SK-N-SH treated with all-trans-retinoic acid at 6 μM for 48 hours (cell line): ENCODE data around the gene WDR36.

ENCODE experiments used
- ATAC-seq: fragments of 200-7000 bp; cut with Tn5 transposase; 3 replicates; pipeline ENCODE4 v1.9.1; 2020; ENCODE audit warnings: mild to moderate bottlenecking, moderate library complexity
- ARNTL ChIP-seq: fragments of 450-650 bp; formaldehyde crosslinking; IDR thresholded peaks from 2 replicates; pipeline ENCODE4 v1.5.0; 2020; ENCODE audit warnings: low read depth, mild to moderate bottlenecking, moderate library complexity, borderline replicate concordance
- BACH2 ChIP-seq: fragments of 250-450 bp; sonication (Bioruptor Pico); IDR thresholded peaks from 2 replicates; pipeline ENCODE4 v1.9.0; 2021; ENCODE audit warnings: mild to moderate bottlenecking, borderline replicate concordance
- CREB5 ChIP-seq: fragments of 250-450 bp; sonication (Bioruptor Pico); IDR thresholded peaks from 2 replicates; pipeline ENCODE4 v1.5.1; 2020; ENCODE audit warnings: low read depth, mild to moderate bottlenecking, moderate library complexity
- CSDC2 ChIP-seq: fragments of 250-450 bp; sonication (Bioruptor Pico); IDR thresholded peaks from 2 replicates; pipeline ENCODE4 v1.5.0; 2020; ENCODE audit warnings: mild to moderate bottlenecking, moderate library complexity
- CSRNP3 ChIP-seq: fragments of 250-450 bp; sonication (Bioruptor Pico); IDR thresholded peaks from 2 replicates; pipeline ENCODE4 v1.5.1; 2021; ENCODE audit warnings: mild to moderate bottlenecking, moderate library complexity
- ESRRG ChIP-seq: fragments of 250-450 bp; sonication (Bioruptor Pico); IDR thresholded peaks from 2 replicates; pipeline ENCODE4 v1.6.1; 2021; ENCODE audit warnings: mild to moderate bottlenecking
- GLIS3 ChIP-seq: fragments of 250-450 bp; sonication (Bioruptor Pico); IDR thresholded peaks from 2 replicates; pipeline ENCODE4 v1.5.0; 2020; ENCODE audit warnings: mild to moderate bottlenecking, moderate library complexity
- ISL1 ChIP-seq: fragments of 250-450 bp; sonication (Bioruptor Pico); IDR thresholded peaks from 2 replicates; pipeline ENCODE4 v2.1.2; 2022; ENCODE audit warnings: mild to moderate bottlenecking, moderate library complexity
- OSR1 ChIP-seq: fragments of 250-450 bp; sonication (Bioruptor Pico); IDR thresholded peaks from 2 replicates; pipeline ENCODE4 v1.8.0; 2022; ENCODE audit warnings: moderate library complexity, mild to moderate bottlenecking, inconsistent platforms
- PATZ1 ChIP-seq: fragments of 250-450 bp; sonication (Bioruptor Pico); IDR thresholded peaks from 2 replicates; pipeline ENCODE4 v1.8.0; 2020; ENCODE audit warnings: mild to moderate bottlenecking, moderate library complexity, borderline replicate concordance
- POU6F1 ChIP-seq: fragments of 250-450 bp; sonication (Bioruptor Pico); IDR thresholded peaks from 2 replicates; pipeline ENCODE4 v1.8.0; 2021; ENCODE audit warnings: low read depth, mild to moderate bottlenecking, moderate library complexity, borderline replicate concordance
- PPARA ChIP-seq: fragments of 250-450 bp; sonication (Bioruptor Pico); IDR thresholded peaks from 2 replicates; pipeline ENCODE4 v1.5.0; 2020; ENCODE audit warnings: mild to moderate bottlenecking, borderline replicate concordance
- RARB ChIP-seq: fragments of 250-450 bp; sonication (Bioruptor Pico); IDR thresholded peaks from 2 replicates; pipeline ENCODE4 v1.8.0; 2021; ENCODE audit warnings: mild to moderate bottlenecking, moderate library complexity
- TCF4 ChIP-seq: fragments of 250-450 bp; sonication (Bioruptor Pico); IDR thresholded peaks from 2 replicates; pipeline ENCODE4 v1.8.0; 2021; ENCODE audit warnings: mild to moderate bottlenecking, moderate library complexity, borderline replicate concordance
- TOX ChIP-seq: fragments of 250-450 bp; sonication (Bioruptor Pico); IDR thresholded peaks from 2 replicates; pipeline ENCODE4 v1.8.0; 2021; ENCODE audit warnings: mild to moderate bottlenecking, moderate library complexity, borderline replicate concordance
- TSHZ2 ChIP-seq: fragments of 250-450 bp; sonication (Bioruptor Pico); IDR thresholded peaks from 2 replicates; pipeline ENCODE4 v1.5.0; 2020; ENCODE audit warnings: mild to moderate bottlenecking, moderate library complexity
- ZC3H10 ChIP-seq: fragments of 250-450 bp; sonication (Bioruptor Pico); IDR thresholded peaks from 2 replicates; pipeline ENCODE4 v1.5.1; 2021; ENCODE audit warnings: mild to moderate bottlenecking, moderate library complexity
- ZFP3 ChIP-seq: fragments of 250-450 bp; sonication (Bioruptor Pico); IDR thresholded peaks from 2 replicates; pipeline ENCODE4 v1.5.0; 2020; ENCODE audit warnings: mild to moderate bottlenecking, moderate library complexity
- ZFP30 ChIP-seq: fragments of 450-650 bp; formaldehyde crosslinking; IDR thresholded peaks from 2 replicates; pipeline ENCODE4 v1.5.0; 2022; ENCODE audit warnings: mild to moderate bottlenecking, moderate library complexity
- ZNF565 ChIP-seq: fragments of 450-650 bp; formaldehyde crosslinking; conservative IDR thresholded peaks from 2 replicates; pipeline ENCODE4 v1.5.0; 2020; ENCODE audit warnings: low read depth, mild to moderate bottlenecking, moderate library complexity
- ZNF70 ChIP-seq: fragments of 450-650 bp; formaldehyde crosslinking; IDR thresholded peaks from 2 replicates; pipeline ENCODE4 v1.5.0; 2020; ENCODE audit warnings: mild to moderate bottlenecking, moderate library complexity
- ZNF8 ChIP-seq: fragments of 450-650 bp; formaldehyde crosslinking; IDR thresholded peaks from 2 replicates; pipeline ENCODE4 v1.5.0; 2020; ENCODE audit warnings: mild to moderate bottlenecking, moderate library complexity

WDR36 gene

GRCh38 chr5:111075520-111075919, 16.6 kb upstream of the WDR36 start:
- TF ChIP-seq CSRNP3 (CRISPR knock-in tag), result no peak
- TF ChIP-seq ZNF565 (CRISPR knock-in tag), result no peak
- no peak for TF ChIP-seq ZC3H10 (CRISPR knock-in tag)
- TF ChIP-seq PATZ1 (CRISPR knock-in tag), result no peak
- TF ChIP-seq POU6F1 (CRISPR knock-in tag), result no peak
- TF ChIP-seq ARNTL (CRISPR knock-in tag), result no peak
- TF ChIP-seq CSDC2 (CRISPR knock-in tag), result no peak
- no peak for TF ChIP-seq ZNF8 (CRISPR knock-in tag)
- no peak for TF ChIP-seq ISL1 (CRISPR knock-in tag)
- no peak for TF ChIP-seq ZFP30 (CRISPR knock-in tag)
- TF ChIP-seq TOX (CRISPR knock-in tag), result no peak
- TF ChIP-seq CREB5 (CRISPR knock-in tag), result no peak
- TF ChIP-seq ESRRG (CRISPR knock-in tag), result no peak
- no peak for TF ChIP-seq ZNF70 (CRISPR knock-in tag)
- no peak for TF ChIP-seq BACH2 (CRISPR knock-in tag)
- no peak for TF ChIP-seq OSR1 (CRISPR knock-in tag)
- no peak for TF ChIP-seq GLIS3
- TF ChIP-seq TCF4, result no peak
- no peak for TF ChIP-seq PPARA (CRISPR knock-in tag)
- TF ChIP-seq ZFP3 (CRISPR knock-in tag), result no peak
- no peak for ATAC-seq

- TF ChIP-seq ZNF70 (CRISPR knock-in tag) (no peak), RARB (CRISPR knock-in tag) (no peak), ZC3H10 (CRISPR knock-in tag) (no peak), ZNF8 (CRISPR knock-in tag) (no peak), CREB5 (CRISPR knock-in tag) (no peak), ZFP3 (CRISPR knock-in tag) (no peak), ZFP30 (CRISPR knock-in tag) (no peak), ESRRG (CRISPR knock-in tag) (no peak)
- ATAC-seq, result no peak
Observed at GRCh38 chr5:111076091-111076490, 16.1 kb upstream of the WDR36 start.

GRCh38 chr5:111077678-111078077, 14.5 kb upstream of the WDR36 start:
- ATAC-seq, result no peak
- no peak for TF ChIP-seq ZFP3 (CRISPR knock-in tag)
- TF ChIP-seq TSHZ2 (CRISPR knock-in tag), result no peak
- no peak for TF ChIP-seq BACH2 (CRISPR knock-in tag)
- no peak for TF ChIP-seq POU6F1 (CRISPR knock-in tag)
- TF ChIP-seq TCF4, result no peak
- TF ChIP-seq, all 23 proteins: peak for 0
